Measurements from ENCODE around the gene ARHGDIG.

Gene ARHGDIG

GRCh38 chr16:287981-288920 lies 7.9 kb downstream of the ARHGDIG start:
- H3K9me3 ChIP-seq (ENCODE audit: insufficient read depth, low read length) = no peaks in the 10 kb centered on the region
- no peak overlapping the region for H3K4me3 ChIP-seq (ENCODE audit: insufficient read length, low read depth)
- H3K36me3 ChIP-seq (ENCODE audit: insufficient read depth, insufficient read length, low read length) = peaks cover 77% of the 10 kb centered on the region
- DNase-seq (ENCODE audit: low read depth, low spot score) = no peak
- H3K4me1 ChIP-seq (ENCODE audit: insufficient read depth, insufficient read length) = no peaks in the 10 kb centered on the region
- TF ChIP-seq ZNF274 (IDR thresholded peaks at IDR 0.05; ENCODE audit: low read depth, low read length) (no peak), YY1 (IDR thresholded peaks at IDR 0.05; ENCODE audit: insufficient read depth, insufficient read length) (no peak), SUZ12 (IDR thresholded peaks at IDR 0.05; ENCODE audit: extremely low read depth, insufficient read depth, insufficient read length) (no peak)
- no peak overlapping the region for H3K9ac ChIP-seq (ENCODE audit: insufficient read length, low read depth)
- no peaks in the 10 kb centered on the region for H3K27me3 ChIP-seq (ENCODE audit: insufficient read depth, insufficient read length)

- TF ChIP-seq ZNF274 (IDR thresholded peaks at IDR 0.05; ENCODE audit: low read depth, low read length) = no peak
- TF ChIP-seq YY1 (IDR thresholded peaks at IDR 0.05; ENCODE audit: insufficient read depth, insufficient read length) = no peak
- no peak for TF ChIP-seq SUZ12 (IDR thresholded peaks at IDR 0.05; ENCODE audit: extremely low read depth, insufficient read depth, insufficient read length)
- H3K36me3 ChIP-seq (ENCODE audit: insufficient read depth, insufficient read length, low read length) = peaks cover 82% of the 10 kb centered on the region
These were observed 9.1 kb downstream of the ARHGDIG start for GRCh38 chr16:289395-289997.

GRCh38 chr16:290015-290680 lies 9.8 kb downstream of the ARHGDIG start:
- H3K36me3 ChIP-seq (ENCODE audit: insufficient read depth, insufficient read length, low read length) = peaks cover 76% of the 10 kb centered on the region
- no peak for DNase-seq (ENCODE audit: low read depth, low spot score)

More at GRCh38 chr16:289395-289997, 9.1 kb downstream of the ARHGDIG start:
- Histone ChIP-seq H3K4me1 (ENCODE audit: insufficient read depth, insufficient read length) (no peaks in the 10 kb centered on the region), H3K9ac (ENCODE audit: insufficient read length, low read depth) (no peak overlapping the region), H3K4me3 (ENCODE audit: insufficient read length, low read depth) (no peak overlapping the region), H3K27me3 (ENCODE audit: insufficient read depth, insufficient read length) (no peaks in the 10 kb centered on the region), H3K9me3 (ENCODE audit: insufficient read depth, low read length) (no peaks in the 10 kb centered on the region)
- no peak for DNase-seq (ENCODE audit: low read depth, low spot score)

GRCh38 chr16:290681-291405 lies 10.5 kb downstream of the ARHGDIG start:
- DNase-seq (ENCODE audit: low read depth, low spot score) = no peak
- TF ChIP-seq YY1 (IDR thresholded peaks at IDR 0.05; ENCODE audit: insufficient read depth, insufficient read length) (no peak), ZNF274 (IDR thresholded peaks at IDR 0.05; ENCODE audit: low read depth, low read length) (no peak), SUZ12 (IDR thresholded peaks at IDR 0.05; ENCODE audit: extremely low read depth, insufficient read depth, insufficient read length) (no peak)

More at GRCh38 chr16:290015-290680, 9.8 kb downstream of the ARHGDIG start:
- TF ChIP-seq YY1 (IDR thresholded peaks at IDR 0.05; ENCODE audit: insufficient read depth, insufficient read length) (no peak), SUZ12 (IDR thresholded peaks at IDR 0.05; ENCODE audit: extremely low read depth, insufficient read depth, insufficient read length) (no peak), ZNF274 (IDR thresholded peaks at IDR 0.05; ENCODE audit: low read depth, low read length) (no peak)
- no peaks in the 10 kb centered on the region for H3K9me3 ChIP-seq (ENCODE audit: insufficient read depth, low read length)
- H3K9ac ChIP-seq (ENCODE audit: insufficient read length, low read depth) = peak overlapping the region; percentile 32
- H3K27me3 ChIP-seq (ENCODE audit: insufficient read depth, insufficient read length) = no peaks in the 10 kb centered on the region
- H3K4me1 ChIP-seq (ENCODE audit: insufficient read depth, insufficient read length) = no peaks in the 10 kb centered on the region
- H3K4me3 ChIP-seq (ENCODE audit: insufficient read length, low read depth) = no peak overlapping the region

GRCh38 chr16:291539-291938 lies 11.1 kb downstream of the ARHGDIG start:
- Histone ChIP-seq H3K9ac (ENCODE audit: insufficient read length, low read depth) (no peak overlapping the region), H3K4me1 (ENCODE audit: insufficient read depth, insufficient read length) (no peaks in the 10 kb centered on the region), H3K27me3 (ENCODE audit: insufficient read depth, insufficient read length) (no peaks in the 10 kb centered on the region), H3K9me3 (ENCODE audit: insufficient read depth, low read length) (no peaks in the 10 kb centered on the region), H3K4me3 (ENCODE audit: insufficient read length, low read depth) (no peak overlapping the region), H3K36me3 (ENCODE audit: insufficient read depth, insufficient read length, low read length) (peaks cover 82% of the 10 kb centered on the region)
- no peak for DNase-seq (ENCODE audit: low read depth, low spot score)
- TF ChIP-seq SUZ12 (IDR thresholded peaks at IDR 0.05; ENCODE audit: extremely low read depth, insufficient read depth, insufficient read length) = no peak

More at GRCh38 chr16:290681-291405, 10.5 kb downstream of the ARHGDIG start:
- Histone ChIP-seq H3K36me3 (ENCODE audit: insufficient read depth, insufficient read length, low read length) (peaks cover 79% of the 10 kb centered on the region), H3K4me3 (ENCODE audit: insufficient read length, low read depth) (no peak overlapping the region), H3K9me3 (ENCODE audit: insufficient read depth, low read length) (no peaks in the 10 kb centered on the region), H3K27me3 (ENCODE audit: insufficient read depth, insufficient read length) (no peaks in the 10 kb centered on the region), H3K4me1 (ENCODE audit: insufficient read depth, insufficient read length) (no peaks in the 10 kb centered on the region), H3K9ac (ENCODE audit: insufficient read length, low read depth) (no peak overlapping the region)

- Histone ChIP-seq H3K4me1 (ENCODE audit: insufficient read depth, insufficient read length) (no peaks in the 10 kb centered on the region), H3K36me3 (ENCODE audit: insufficient read depth, insufficient read length, low read length) (peaks cover 82% of the 10 kb centered on the region), H3K9ac (ENCODE audit: insufficient read length, low read depth) (no peak overlapping the region), H3K4me3 (ENCODE audit: insufficient read length, low read depth) (no peak overlapping the region), H3K9me3 (ENCODE audit: insufficient read depth, low read length) (no peaks in the 10 kb centered on the region), H3K27me3 (ENCODE audit: insufficient read depth, insufficient read length) (no peaks in the 10 kb centered on the region)
- DNase-seq (ENCODE audit: low read depth, low spot score) = no peak
- TF ChIP-seq ZNF274 (IDR thresholded peaks at IDR 0.05; ENCODE audit: low read depth, low read length) (no peak), YY1 (IDR thresholded peaks at IDR 0.05; ENCODE audit: insufficient read depth, insufficient read length) (no peak), SUZ12 (IDR thresholded peaks at IDR 0.05; ENCODE audit: extremely low read depth, insufficient read depth, insufficient read length) (no peak)
These were observed 12.8 kb downstream of the ARHGDIG start for GRCh38 chr16:293043-293775.
